Activated T-cell treated with anti-CD3 and anti-CD28 coated beads, Interleukin-2, amount 50 U/mL, for 72 hours (primary cell): ENCODE measurements around the gene LNX1. TPM values are rescaled to one million over a fixed set of nuclear protein-coding genes. Genes with fewer than 3 reads are reported as not detected.

Experiments
- ATAC-seq, 2 donors: fragments of 150-1000 bp; cut with Tn5 transposase; replicated peaks in 1 of 2; 2 replicates each; pipeline ENCODE4 v1.10.0; 2021; ENCODE audit warnings: moderate library complexity in 2 of 2, mild to moderate bottlenecking in 1 of 2
- DNase-seq, 2 donors: peaks; one replicate each; pipeline ENCODE4 v3.0.0; 2021 to 2022; ENCODE audit warnings: mixed read lengths in 1 of 2
- H3K27ac Mint-ChIP-seq: one replicate; pipeline ENCODE4 v1.8.0; 2022; ENCODE audit warnings: mild to moderate bottlenecking, moderate library complexity, mixed read lengths
- H3K27me3 Mint-ChIP-seq: one replicate; pipeline ENCODE4 v1.8.0; 2022; ENCODE audit warnings: low read depth, mixed read lengths
- H3K36me3 Mint-ChIP-seq, 2 donors: one replicate each; pipeline ENCODE4 v1.8.0; 2022; ENCODE audit warnings: mixed read lengths in 2 of 2, mild to moderate bottlenecking in 1 of 2; ENCODE audit not compliant: insufficient read depth in 2 of 2
- H3K4me1 Mint-ChIP-seq: one replicate; pipeline ENCODE4 v1.8.0; 2022; ENCODE audit warnings: low read depth, mixed read lengths
- H3K4me3 Mint-ChIP-seq, 2 donors: one replicate each; pipeline ENCODE4 v1.8.0; 2022; ENCODE audit warnings: mild to moderate bottlenecking in 2 of 2, mixed read lengths in 2 of 2, moderate library complexity in 2 of 2
- H3K9me3 Mint-ChIP-seq, 2 donors: one replicate each; pipeline ENCODE4 v1.8.0; 2022; ENCODE audit warnings: mixed read lengths in 2 of 2
- total RNA-seq, 2 donors: library from RNA; stranded (reverse); gene quantifications; one replicate each; pipeline ENCODE4 v1.2.3, GENCODE V29; 2022

Gene LNX1
- total RNA-seq, 2 donors from 2014 or later = 0.46 TPM; not detected in 1

GRCh38 chr4:53576676-53577372 lies 14.5 kb downstream of the LNX1 start:
- Mint-ChIP-seq H3K4me3 (no peak overlapping the region), H3K4me1 (no peaks in the 10 kb centered on the region), H3K27me3 (no peaks in the 10 kb centered on the region), H3K27ac (no peak overlapping the region), H3K36me3 (no peaks in the 10 kb centered on the region), H3K9me3 (no peaks in the 10 kb centered on the region)
- DNase-seq (no peak), ATAC-seq (no peak)

- no peaks in the 10 kb centered on the region for H3K27me3 Mint-ChIP-seq
- H3K4me3 Mint-ChIP-seq = no peak overlapping the region
- no peak for ATAC-seq
- H3K36me3 Mint-ChIP-seq = no peaks in the 10 kb centered on the region
- H3K27ac Mint-ChIP-seq = no peak overlapping the region
- H3K9me3 Mint-ChIP-seq = peaks cover 0 to 1% of the 10 kb centered on the region in 2 donors
- no peaks in the 10 kb centered on the region for H3K4me1 Mint-ChIP-seq
- DNase-seq = no peak
Observed at GRCh38 chr4:53576071-53576617, 15.1 kb downstream of the LNX1 start.

DNA sequence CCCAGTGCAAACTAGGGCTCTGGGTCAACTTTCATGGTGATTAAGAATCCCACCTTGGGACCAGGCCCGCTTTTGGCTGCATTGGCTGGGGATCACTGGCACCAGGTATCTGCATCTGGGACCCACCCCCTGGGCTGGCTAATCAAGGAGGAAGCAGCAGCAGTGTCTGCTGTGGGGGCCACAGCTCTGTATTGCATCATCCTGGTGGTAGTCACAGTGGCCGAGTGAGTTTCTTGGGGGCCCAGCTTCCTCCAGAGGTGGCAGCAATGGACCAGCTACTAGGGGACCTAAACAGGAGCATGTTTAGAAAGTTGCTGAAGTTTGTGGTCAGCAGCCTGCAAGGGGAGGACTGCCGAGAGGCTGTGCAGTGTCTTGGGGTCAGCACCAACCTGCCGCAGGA lies 15.7 kb downstream of the LNX1 start:
- Mint-ChIP-seq H3K4me3 (no peak overlapping the region), H3K4me1 (no peaks in the 10 kb centered on the region), H3K27ac (no peak overlapping the region), H3K36me3 (no peaks in the 10 kb centered on the region), H3K27me3 (no peaks in the 10 kb centered on the region), H3K9me3 (peaks cover 0 to 2% of the 10 kb centered on the region in 2 donors)
- ATAC-seq (no peak), DNase-seq (no peak)

- Mint-ChIP-seq H3K4me3 (no peak overlapping the region), H3K27me3 (no peaks in the 10 kb centered on the region), H3K9me3 (peaks cover 0 to 2% of the 10 kb centered on the region in 2 donors), H3K27ac (no peak overlapping the region), H3K36me3 (no peaks in the 10 kb centered on the region), H3K4me1 (no peaks in the 10 kb centered on the region)
- DNase-seq (no peak), ATAC-seq (no peak)
Observed at GRCh38 chr4:53574528-53574927, 16.8 kb downstream of the LNX1 start.

DNA sequence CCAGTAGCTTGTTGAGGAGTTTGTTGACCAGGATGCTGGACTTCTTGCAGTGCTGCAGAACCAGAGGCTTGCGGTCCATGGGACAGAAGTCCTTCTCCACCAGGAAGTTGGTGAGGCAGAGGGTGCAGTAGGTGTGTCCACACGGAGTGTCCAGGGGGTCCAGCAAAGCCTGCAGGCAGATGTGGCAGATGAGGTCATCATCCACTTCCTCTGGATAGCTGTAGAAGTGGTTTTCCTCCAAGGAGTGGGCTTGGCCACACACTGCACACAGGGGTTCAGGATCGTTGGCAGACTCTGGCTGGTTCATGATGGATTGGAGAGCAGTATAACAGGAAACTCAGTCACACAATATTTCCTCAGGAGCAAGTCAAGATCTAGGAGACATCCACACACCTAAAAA lies 17.6 kb downstream of the LNX1 start:
- H3K4me1 Mint-ChIP-seq = no peaks in the 10 kb centered on the region
- DNase-seq = no peak
- no peak for ATAC-seq
- no peaks in the 10 kb centered on the region for H3K36me3 Mint-ChIP-seq
- no peak overlapping the region for H3K27ac Mint-ChIP-seq
- peaks cover 0 to 2% of the 10 kb centered on the region in 2 donors for H3K9me3 Mint-ChIP-seq
- no peak overlapping the region for H3K4me3 Mint-ChIP-seq
- H3K27me3 Mint-ChIP-seq = no peaks in the 10 kb centered on the region

DNA sequence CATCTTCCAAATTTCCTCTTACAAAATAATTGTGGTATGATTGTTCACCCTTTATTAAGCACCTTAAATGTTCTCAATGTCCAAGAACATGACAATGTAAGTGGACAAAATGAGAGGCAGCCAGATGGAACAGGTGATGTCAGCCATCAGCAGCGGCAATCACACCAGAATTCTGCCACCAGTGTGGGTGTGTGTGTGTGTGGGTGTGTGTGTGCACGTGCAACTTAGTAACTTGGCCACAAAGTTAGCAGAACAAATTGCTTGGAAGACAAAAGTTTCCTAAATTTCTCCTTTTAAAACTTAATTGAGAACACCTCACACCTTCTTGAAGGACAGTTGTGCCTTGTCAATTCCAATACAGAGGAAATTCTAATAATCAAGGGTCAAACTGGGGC lies 18.7 kb downstream of the LNX1 start:
- no peak overlapping the region for H3K27ac Mint-ChIP-seq
- H3K4me3 Mint-ChIP-seq = no peak overlapping the region
- no peak for DNase-seq
- peaks cover 0 to 2% of the 10 kb centered on the region in 2 donors for H3K9me3 Mint-ChIP-seq
- no peaks in the 10 kb centered on the region for H3K36me3 Mint-ChIP-seq
- ATAC-seq = no peak
- H3K27me3 Mint-ChIP-seq = no peaks in the 10 kb centered on the region
- H3K4me1 Mint-ChIP-seq = no peaks in the 10 kb centered on the region

- DNase-seq = no peak
- peaks cover 0 to 2% of the 10 kb centered on the region in 2 donors for H3K9me3 Mint-ChIP-seq
- no peak for ATAC-seq
- H3K4me1 Mint-ChIP-seq = no peaks in the 10 kb centered on the region
- no peak overlapping the region for H3K4me3 Mint-ChIP-seq
- no peak overlapping the region for H3K27ac Mint-ChIP-seq
- H3K36me3 Mint-ChIP-seq = no peaks in the 10 kb centered on the region
- H3K27me3 Mint-ChIP-seq = no peaks in the 10 kb centered on the region
Observed at GRCh38 chr4:53571936-53572599, 19.2 kb downstream of the LNX1 start.

DNA sequence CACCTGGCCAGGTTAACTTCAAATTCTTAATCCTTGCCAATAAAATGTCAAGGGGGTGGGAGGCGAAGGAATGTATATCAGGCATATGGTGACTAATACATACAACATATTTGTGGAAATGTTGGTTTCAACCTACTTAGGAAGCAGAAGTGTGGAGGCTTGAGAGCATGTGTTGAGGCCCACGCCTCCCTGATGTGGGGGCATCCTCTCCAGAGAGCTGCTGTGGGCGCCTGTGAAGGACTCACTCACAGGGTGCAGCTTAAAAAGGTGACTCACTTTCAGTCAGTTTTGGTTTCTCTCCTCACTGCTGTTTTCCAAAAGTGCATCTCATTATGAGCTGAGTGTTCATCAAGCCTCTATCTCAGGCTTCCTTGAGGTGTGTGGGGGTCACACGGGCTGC lies 27.5 kb downstream of the LNX1 start:
- no peak overlapping the region for H3K4me3 Mint-ChIP-seq
- H3K4me1 Mint-ChIP-seq = peaks cover 9% of the 10 kb centered on the region
- ATAC-seq = peak; percentile 82 to 83
- H3K27me3 Mint-ChIP-seq = peaks cover 10% of the 10 kb centered on the region
- no peak overlapping the region for H3K27ac Mint-ChIP-seq
- peak; percentile 10 to 11 for DNase-seq
- no peaks in the 10 kb centered on the region for H3K36me3 Mint-ChIP-seq
- H3K9me3 Mint-ChIP-seq = no peaks in the 10 kb centered on the region

DNA sequence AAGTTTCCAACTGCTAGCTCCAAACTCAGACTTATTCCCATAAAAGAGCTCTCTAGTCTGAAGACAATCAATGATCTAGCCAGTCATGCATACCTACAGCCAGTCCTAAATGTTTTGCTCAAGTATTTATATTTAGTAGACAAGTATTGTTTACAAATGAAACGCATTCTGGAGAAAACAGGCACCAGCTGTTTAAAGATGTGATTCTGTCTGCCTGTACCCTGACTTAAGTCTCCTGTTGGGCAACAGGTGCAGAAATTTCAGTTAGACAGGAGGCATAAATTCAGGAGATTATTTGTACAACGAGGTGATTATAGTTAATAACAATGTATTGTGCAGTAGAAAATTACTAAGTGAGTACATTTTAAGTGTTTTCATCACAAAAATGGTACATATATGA lies 28.9 kb downstream of the LNX1 start:
- H3K27me3 Mint-ChIP-seq = peaks cover 10% of the 10 kb centered on the region
- no peaks in the 10 kb centered on the region for H3K36me3 Mint-ChIP-seq
- DNase-seq (no peak), ATAC-seq (no peak)
- no peak overlapping the region for H3K27ac Mint-ChIP-seq
- peaks cover 9% of the 10 kb centered on the region for H3K4me1 Mint-ChIP-seq
- no peaks in the 10 kb centered on the region for H3K9me3 Mint-ChIP-seq
- no peak overlapping the region for H3K4me3 Mint-ChIP-seq

GRCh38 chr4:53559021-53559620 lies 32.2 kb downstream of the LNX1 start:
- Mint-ChIP-seq H3K36me3 (no peaks in the 10 kb centered on the region), H3K27ac (no peak overlapping the region), H3K27me3 (peaks cover 15% of the 10 kb centered on the region), H3K4me1 (peaks cover 6% of the 10 kb centered on the region), H3K4me3 (no peak overlapping the region), H3K9me3 (no peaks in the 10 kb centered on the region)
- DNase-seq = no peak
- ATAC-seq = no peak

DNA sequence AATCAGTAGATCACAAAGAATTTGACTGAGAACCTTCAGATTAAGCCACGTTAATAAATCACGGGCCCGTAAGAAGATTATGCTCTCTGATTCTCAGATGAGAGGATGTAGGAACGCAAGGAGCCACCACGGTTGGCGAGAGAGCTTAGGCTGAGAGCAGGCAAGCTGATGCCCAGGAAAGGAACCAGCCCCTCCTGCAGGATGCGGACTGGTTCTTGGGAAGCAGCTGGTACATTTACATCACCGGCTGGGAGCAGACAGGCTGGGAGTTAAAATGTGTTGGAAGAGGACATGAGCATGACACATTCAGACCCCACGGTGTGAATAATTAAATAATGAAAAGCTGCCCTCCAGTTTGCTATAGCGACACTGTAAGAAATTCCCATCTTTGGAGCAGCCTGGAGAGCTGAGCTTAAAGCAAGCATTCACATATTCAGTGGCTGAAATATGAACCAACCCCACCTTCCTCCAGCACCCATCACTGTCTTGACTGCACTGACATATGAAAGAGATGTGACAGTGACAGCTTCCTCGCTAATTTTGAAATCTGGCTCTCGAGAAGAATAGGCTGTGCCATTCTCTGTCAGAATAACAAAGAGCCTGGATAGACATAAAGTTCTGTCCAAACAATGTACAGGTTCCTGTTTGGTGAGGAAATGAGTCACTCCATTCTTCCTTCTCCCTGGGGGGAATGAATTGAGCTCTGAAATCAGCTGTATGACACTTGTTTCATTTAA lies 33.1 kb downstream of the LNX1 start:
- Mint-ChIP-seq H3K27ac (no peak overlapping the region), H3K9me3 (no peaks in the 10 kb centered on the region), H3K4me3 (no peak overlapping the region), H3K36me3 (no peaks in the 10 kb centered on the region), H3K27me3 (peaks cover 15% of the 10 kb centered on the region), H3K4me1 (no peaks in the 10 kb centered on the region)
- no peak for DNase-seq
- ATAC-seq = no peak

DNA sequence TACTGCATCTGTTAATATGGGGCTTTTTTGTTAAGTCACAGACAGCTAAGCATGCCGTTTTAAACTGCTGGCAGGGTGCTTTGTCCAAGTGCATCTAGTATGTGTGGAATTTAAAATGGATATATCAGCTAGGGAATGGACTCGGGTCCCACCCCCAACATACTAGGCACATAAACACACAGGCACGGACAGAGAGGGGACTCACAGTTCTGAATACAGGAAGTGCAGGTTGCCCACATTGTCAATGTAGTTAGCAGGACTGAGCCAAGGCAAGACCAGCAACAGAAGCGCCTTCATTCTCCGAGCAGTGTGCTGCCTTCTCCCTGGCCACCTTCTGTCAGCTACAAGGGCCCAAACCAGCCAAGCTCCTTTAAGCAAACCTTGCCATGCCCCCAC lies 33.6 kb downstream of the LNX1 start:
- Mint-ChIP-seq H3K4me1 (no peaks in the 10 kb centered on the region), H3K4me3 (no peak overlapping the region), H3K36me3 (no peaks in the 10 kb centered on the region), H3K27me3 (peaks cover 15% of the 10 kb centered on the region), H3K9me3 (no peaks in the 10 kb centered on the region), H3K27ac (no peak overlapping the region)
- no peak for ATAC-seq
- DNase-seq = no peak

GRCh38 chr4:53556651-53557050 lies 34.6 kb downstream of the LNX1 start:
- ATAC-seq = no peak
- no peak overlapping the region for H3K27ac Mint-ChIP-seq
- H3K9me3 Mint-ChIP-seq = no peaks in the 10 kb centered on the region
- H3K36me3 Mint-ChIP-seq = no peaks in the 10 kb centered on the region
- H3K27me3 Mint-ChIP-seq = peaks cover 14% of the 10 kb centered on the region
- H3K4me3 Mint-ChIP-seq = no peak overlapping the region
- DNase-seq = no peak
- H3K4me1 Mint-ChIP-seq = no peaks in the 10 kb centered on the region
